HEK293 (cell line): ENCODE results near the gene SLC7A10.

Experiments used
- ZBTB17 ChIP-seq: fragments of 450-650 bp; formaldehyde crosslinking; IDR thresholded peaks from 2 replicates; pipeline ENCODE4 v1.5.1; 2016; ENCODE audit warnings: missing biosample characterization, missing genetic modification characterization
- ZBTB8A ChIP-seq: fragments of 450-650 bp; formaldehyde crosslinking; IDR thresholded peaks from 2 replicates; pipeline ENCODE4 v1.5.1; 2016; ENCODE audit warnings: missing biosample characterization, missing genetic modification characterization
- ZNF558 ChIP-seq: fragments of 450-650 bp; formaldehyde crosslinking; IDR thresholded peaks from 2 replicates; pipeline ENCODE4 v1.5.1; 2016; ENCODE audit warnings: missing biosample characterization, missing genetic modification characterization
- ZNF785 ChIP-seq: fragments of 450-650 bp; formaldehyde crosslinking; IDR thresholded peaks from 2 replicates; pipeline ENCODE4 v1.5.1; 2016; ENCODE audit warnings: missing biosample characterization, missing genetic modification characterization
- ZNF830 ChIP-seq: fragments of 450-650 bp; IDR thresholded peaks from 2 replicates; pipeline ENCODE4 v1.5.0; 2018; ENCODE audit warnings: missing biosample characterization, missing genetic modification characterization, low read depth, mild to moderate bottlenecking, moderate library complexity
- TF ChIP-seq, protein P1 (sequence below): fragments of 450-650 bp; formaldehyde crosslinking; IDR thresholded peaks from 2 replicates; pipeline ENCODE4 v1.5.1; 2016; ENCODE audit warnings: missing biosample characterization, missing genetic modification characterization
- TF ChIP-seq, protein P2 (sequence below): fragments of 450-650 bp; formaldehyde crosslinking; IDR thresholded peaks from 2 replicates; pipeline ENCODE4 v1.5.1; 2016; ENCODE audit warnings: missing biosample characterization, missing genetic modification characterization, low read depth
- TF ChIP-seq, protein P3 (sequence below): fragments of 450-650 bp; formaldehyde crosslinking; IDR thresholded peaks from 2 replicates; pipeline ENCODE4 v1.5.1; 2016; ENCODE audit warnings: missing biosample characterization, missing genetic modification characterization
- TF ChIP-seq, protein P4 (sequence below): fragments of 450-650 bp; formaldehyde crosslinking; IDR thresholded peaks from 2 replicates; pipeline ENCODE4 v1.5.1; 2016; ENCODE audit warnings: missing biosample characterization, missing genetic modification characterization, low read depth

DNA sequence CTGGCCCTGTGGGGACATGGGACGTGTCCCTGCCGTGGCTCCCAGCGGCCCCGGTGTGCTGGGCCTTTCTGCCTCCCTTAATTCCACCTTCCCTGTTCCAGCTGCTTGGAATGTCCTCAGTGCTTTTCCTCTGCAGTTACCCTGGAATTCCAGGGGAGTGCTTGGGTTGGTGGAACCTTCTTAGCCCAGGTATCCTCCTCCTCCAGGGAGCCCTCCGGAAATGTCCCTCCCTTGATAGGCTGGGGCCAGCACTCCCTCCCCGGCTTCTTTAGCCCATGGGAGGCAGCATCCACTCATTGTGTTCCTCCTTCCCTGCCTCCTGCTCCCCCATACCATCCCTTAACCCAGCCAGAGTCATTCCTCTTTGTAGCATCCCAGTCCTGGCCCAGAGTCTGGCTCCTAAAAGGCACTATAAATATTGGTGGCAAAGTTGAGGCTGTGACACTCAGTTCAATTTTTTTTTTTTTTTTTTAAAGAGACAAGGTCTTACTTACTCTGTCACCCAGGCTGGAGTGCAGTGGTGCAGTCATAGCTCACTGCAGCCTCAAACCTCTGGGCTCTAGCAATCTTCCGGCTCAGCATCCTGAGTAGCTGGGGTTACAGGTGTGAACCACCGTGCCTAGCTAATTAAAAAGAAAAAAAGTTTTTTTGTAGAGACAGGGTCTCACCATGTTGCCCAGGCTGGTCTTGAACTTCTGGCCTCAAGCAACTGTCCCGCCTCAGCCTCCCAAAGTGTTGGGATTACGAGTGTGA, 13.7 kb upstream of the SLC7A10 start:
- TF ChIP-seq, protein P1, sequence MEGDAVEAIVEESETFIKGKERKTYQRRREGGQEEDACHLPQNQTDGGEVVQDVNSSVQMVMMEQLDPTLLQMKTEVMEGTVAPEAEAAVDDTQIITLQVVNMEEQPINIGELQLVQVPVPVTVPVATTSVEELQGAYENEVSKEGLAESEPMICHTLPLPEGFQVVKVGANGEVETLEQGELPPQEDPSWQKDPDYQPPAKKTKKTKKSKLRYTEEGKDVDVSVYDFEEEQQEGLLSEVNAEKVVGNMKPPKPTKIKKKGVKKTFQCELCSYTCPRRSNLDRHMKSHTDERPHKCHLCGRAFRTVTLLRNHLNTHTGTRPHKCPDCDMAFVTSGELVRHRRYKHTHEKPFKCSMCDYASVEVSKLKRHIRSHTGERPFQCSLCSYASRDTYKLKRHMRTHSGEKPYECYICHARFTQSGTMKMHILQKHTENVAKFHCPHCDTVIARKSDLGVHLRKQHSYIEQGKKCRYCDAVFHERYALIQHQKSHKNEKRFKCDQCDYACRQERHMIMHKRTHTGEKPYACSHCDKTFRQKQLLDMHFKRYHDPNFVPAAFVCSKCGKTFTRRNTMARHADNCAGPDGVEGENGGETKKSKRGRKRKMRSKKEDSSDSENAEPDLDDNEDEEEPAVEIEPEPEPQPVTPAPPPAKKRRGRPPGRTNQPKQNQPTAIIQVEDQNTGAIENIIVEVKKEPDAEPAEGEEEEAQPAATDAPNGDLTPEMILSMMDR, result no peak
- TF ChIP-seq ZNF830 (tag by site-specific recombination) (no peak), ZBTB17 (tag by site-specific recombination) (no peak), ZBTB8A (tag by site-specific recombination) (no peak), ZNF785 (tag by site-specific recombination) (no peak), ZNF558 (tag by site-specific recombination) (no peak)
- TF ChIP-seq, protein P2, sequence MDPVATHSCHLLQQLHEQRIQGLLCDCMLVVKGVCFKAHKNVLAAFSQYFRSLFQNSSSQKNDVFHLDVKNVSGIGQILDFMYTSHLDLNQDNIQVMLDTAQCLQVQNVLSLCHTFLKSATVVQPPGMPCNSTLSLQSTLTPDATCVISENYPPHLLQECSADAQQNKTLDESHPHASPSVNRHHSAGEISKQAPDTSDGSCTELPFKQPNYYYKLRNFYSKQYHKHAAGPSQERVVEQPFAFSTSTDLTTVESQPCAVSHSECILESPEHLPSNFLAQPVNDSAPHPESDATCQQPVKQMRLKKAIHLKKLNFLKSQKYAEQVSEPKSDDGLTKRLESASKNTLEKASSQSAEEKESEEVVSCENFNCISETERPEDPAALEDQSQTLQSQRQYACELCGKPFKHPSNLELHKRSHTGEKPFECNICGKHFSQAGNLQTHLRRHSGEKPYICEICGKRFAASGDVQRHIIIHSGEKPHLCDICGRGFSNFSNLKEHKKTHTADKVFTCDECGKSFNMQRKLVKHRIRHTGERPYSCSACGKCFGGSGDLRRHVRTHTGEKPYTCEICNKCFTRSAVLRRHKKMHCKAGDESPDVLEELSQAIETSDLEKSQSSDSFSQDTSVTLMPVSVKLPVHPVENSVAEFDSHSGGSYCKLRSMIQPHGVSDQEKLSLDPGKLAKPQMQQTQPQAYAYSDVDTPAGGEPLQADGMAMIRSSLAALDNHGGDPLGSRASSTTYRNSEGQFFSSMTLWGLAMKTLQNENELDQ (tag by site-specific recombination), result no peak
- TF ChIP-seq, protein P3, sequence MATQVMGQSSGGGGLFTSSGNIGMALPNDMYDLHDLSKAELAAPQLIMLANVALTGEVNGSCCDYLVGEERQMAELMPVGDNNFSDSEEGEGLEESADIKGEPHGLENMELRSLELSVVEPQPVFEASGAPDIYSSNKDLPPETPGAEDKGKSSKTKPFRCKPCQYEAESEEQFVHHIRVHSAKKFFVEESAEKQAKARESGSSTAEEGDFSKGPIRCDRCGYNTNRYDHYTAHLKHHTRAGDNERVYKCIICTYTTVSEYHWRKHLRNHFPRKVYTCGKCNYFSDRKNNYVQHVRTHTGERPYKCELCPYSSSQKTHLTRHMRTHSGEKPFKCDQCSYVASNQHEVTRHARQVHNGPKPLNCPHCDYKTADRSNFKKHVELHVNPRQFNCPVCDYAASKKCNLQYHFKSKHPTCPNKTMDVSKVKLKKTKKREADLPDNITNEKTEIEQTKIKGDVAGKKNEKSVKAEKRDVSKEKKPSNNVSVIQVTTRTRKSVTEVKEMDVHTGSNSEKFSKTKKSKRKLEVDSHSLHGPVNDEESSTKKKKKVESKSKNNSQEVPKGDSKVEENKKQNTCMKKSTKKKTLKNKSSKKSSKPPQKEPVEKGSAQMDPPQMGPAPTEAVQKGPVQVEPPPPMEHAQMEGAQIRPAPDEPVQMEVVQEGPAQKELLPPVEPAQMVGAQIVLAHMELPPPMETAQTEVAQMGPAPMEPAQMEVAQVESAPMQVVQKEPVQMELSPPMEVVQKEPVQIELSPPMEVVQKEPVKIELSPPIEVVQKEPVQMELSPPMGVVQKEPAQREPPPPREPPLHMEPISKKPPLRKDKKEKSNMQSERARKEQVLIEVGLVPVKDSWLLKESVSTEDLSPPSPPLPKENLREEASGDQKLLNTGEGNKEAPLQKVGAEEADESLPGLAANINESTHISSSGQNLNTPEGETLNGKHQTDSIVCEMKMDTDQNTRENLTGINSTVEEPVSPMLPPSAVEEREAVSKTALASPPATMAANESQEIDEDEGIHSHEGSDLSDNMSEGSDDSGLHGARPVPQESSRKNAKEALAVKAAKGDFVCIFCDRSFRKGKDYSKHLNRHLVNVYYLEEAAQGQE (tag by site-specific recombination), result no peak
- TF ChIP-seq, protein P4, sequence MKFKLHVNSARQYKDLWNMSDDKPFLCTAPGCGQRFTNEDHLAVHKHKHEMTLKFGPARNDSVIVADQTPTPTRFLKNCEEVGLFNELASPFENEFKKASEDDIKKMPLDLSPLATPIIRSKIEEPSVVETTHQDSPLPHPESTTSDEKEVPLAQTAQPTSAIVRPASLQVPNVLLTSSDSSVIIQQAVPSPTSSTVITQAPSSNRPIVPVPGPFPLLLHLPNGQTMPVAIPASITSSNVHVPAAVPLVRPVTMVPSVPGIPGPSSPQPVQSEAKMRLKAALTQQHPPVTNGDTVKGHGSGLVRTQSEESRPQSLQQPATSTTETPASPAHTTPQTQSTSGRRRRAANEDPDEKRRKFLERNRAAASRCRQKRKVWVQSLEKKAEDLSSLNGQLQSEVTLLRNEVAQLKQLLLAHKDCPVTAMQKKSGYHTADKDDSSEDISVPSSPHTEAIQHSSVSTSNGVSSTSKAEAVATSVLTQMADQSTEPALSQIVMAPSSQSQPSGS (tag by site-specific recombination), result no peak
